ENCODE measurements around the gene RPP21.
A peak's percentile ranks its signal among the peaks of the same experiment; 100 is the strongest.

RPP21 gene

GRCh38 chr6:30348957-30349356 lies 4.0 kb downstream of the RPP21 start:
- TF ChIP-seq CTCF (conservative IDR thresholded peaks at IDR 0.05) (no peak), ZFX (IDR thresholded peaks at IDR 0.05) (no peak)
- no peak overlapping the region for H3K27ac ChIP-seq

GRCh38 chr6:30349421-30350177 lies 4.6 kb downstream of the RPP21 start:
- no peak overlapping the region for H3K27ac ChIP-seq
- TF ChIP-seq CTCF (conservative IDR thresholded peaks at IDR 0.05), result peak; percentile 18; the same call in 1 of the 2 replicates
- TF ChIP-seq ZFX (IDR thresholded peaks at IDR 0.05), result no peak

GRCh38 chr6:30350524-30350923 lies 5.6 kb downstream of the RPP21 start:
- TF ChIP-seq ZFX (IDR thresholded peaks at IDR 0.05) (no peak), CTCF (conservative IDR thresholded peaks at IDR 0.05) (no peak)

GRCh38 chr6:30352550-30352949 lies 7.6 kb downstream of the RPP21 start:
- TF ChIP-seq CTCF (conservative IDR thresholded peaks at IDR 0.05), result no peak
- no peak for TF ChIP-seq ZFX (IDR thresholded peaks at IDR 0.05)
- no peak overlapping the region for H3K27ac ChIP-seq

More at GRCh38 chr6:30350524-30350923, 5.6 kb downstream of the RPP21 start:
- H3K27ac ChIP-seq, result no peak overlapping the region

- H3K27ac ChIP-seq, result no peak overlapping the region
- TF ChIP-seq ZFX (IDR thresholded peaks at IDR 0.05), result no peak
- TF ChIP-seq CTCF (conservative IDR thresholded peaks at IDR 0.05), result no peak
These were observed 10.3 kb downstream of the RPP21 start for GRCh38 chr6:30355281-30355680.

GRCh38 chr6:30356536-30356935 lies 11.6 kb downstream of the RPP21 start:
- TF ChIP-seq CTCF (conservative IDR thresholded peaks at IDR 0.05), result no peak
- TF ChIP-seq ZFX (IDR thresholded peaks at IDR 0.05), result no peak
- H3K27ac ChIP-seq, result no peak overlapping the region

GRCh38 chr6:30357678-30358540 lies 13.0 kb downstream of the RPP21 start:
- no peak overlapping the region for H3K27ac ChIP-seq
- TF ChIP-seq CTCF (conservative IDR thresholded peaks at IDR 0.05) (peak; percentile 85), ZFX (IDR thresholded peaks at IDR 0.05) (no peak)
